Measurements from ENCODE around the gene MST1.

DNA sequence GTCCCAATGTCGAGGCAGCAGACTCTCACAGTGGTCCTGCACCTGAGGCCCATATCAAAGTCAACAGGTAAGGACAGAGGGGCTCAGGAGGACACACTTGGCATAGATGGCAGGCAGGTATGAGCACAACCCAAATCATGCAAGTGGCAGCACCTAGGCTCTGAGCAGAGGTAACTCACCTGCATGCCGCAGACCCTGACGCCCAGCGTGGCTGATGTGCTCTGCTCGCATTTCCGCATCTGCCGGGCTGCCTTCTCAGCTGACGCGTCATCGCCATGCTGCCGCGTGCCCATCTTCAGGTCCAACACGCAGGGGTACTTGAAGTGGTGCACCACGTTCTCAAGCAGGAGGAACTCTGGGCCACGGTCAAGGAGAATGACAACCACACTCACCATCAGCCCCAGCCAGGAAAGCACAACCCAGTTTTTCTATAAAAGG is 38.7 kb upstream of the MST1 start:
- TF ChIP-seq, protein P1, sequence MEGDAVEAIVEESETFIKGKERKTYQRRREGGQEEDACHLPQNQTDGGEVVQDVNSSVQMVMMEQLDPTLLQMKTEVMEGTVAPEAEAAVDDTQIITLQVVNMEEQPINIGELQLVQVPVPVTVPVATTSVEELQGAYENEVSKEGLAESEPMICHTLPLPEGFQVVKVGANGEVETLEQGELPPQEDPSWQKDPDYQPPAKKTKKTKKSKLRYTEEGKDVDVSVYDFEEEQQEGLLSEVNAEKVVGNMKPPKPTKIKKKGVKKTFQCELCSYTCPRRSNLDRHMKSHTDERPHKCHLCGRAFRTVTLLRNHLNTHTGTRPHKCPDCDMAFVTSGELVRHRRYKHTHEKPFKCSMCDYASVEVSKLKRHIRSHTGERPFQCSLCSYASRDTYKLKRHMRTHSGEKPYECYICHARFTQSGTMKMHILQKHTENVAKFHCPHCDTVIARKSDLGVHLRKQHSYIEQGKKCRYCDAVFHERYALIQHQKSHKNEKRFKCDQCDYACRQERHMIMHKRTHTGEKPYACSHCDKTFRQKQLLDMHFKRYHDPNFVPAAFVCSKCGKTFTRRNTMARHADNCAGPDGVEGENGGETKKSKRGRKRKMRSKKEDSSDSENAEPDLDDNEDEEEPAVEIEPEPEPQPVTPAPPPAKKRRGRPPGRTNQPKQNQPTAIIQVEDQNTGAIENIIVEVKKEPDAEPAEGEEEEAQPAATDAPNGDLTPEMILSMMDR (IDR thresholded peaks at IDR 0.05): no peak
- no peak for TF ChIP-seq EP300 (IDR thresholded peaks at IDR 0.05)
